Measurements from ENCODE around the gene LGALS12.
"Not testable (repeated sequence)": the region's sequence is repeated elsewhere in the genome, so short reads cannot be mapped to it uniquely, and the experiment has no call there.

LGALS12 gene

DNA sequence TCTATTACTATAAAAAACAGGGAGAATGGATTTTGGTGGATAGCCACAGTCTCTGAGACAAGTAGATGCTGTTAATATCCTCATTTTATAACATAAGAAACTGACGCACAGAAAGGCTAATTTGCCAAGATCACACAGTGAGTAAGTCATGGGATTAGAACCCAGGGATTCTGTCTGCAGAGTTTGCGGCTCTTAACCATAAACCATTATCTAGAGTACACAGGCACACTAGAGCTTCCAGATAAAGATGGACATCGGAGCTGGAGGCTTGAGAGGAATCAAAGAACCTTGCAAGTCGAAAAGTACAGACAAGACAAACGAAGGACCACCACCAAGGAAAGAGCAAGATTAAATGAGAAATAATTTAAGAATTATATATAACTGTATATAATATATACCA lies 11.3 kb downstream of the LGALS12 start:
- Histone ChIP-seq H3K4me1 (ENCODE audit: control insufficient read depth, insufficient read depth, low read length) (no peaks in the 10 kb centered on the region), H3K27me3 (ENCODE audit: control insufficient read depth in 1 of 2, insufficient read depth in 2 of 2, low read length in 2 of 2) (no peaks in the 10 kb centered on the region), H3K9ac (ENCODE audit: low read length in 2 of 2) (no peak overlapping the region), H3K27ac (ENCODE audit: low read length) (no peak overlapping the region), H3K9me3 (ENCODE audit: control insufficient read depth in 2 of 2, low read length in 2 of 2) (no peaks in the 10 kb centered on the region), H3K4me3 (ENCODE audit: low read length in 2 of 2) (no peak overlapping the region), H3K36me3 (ENCODE audit: control insufficient read depth in 2 of 2, insufficient read depth in 2 of 2, low read length in 2 of 2) (no peaks in the 10 kb centered on the region)

- H3K27ac ChIP-seq (ENCODE audit: low read length): no peak overlapping the region
- H3K9ac ChIP-seq (ENCODE audit: low read length in 2 of 2): no peak overlapping the region
- H3K9me3 ChIP-seq (ENCODE audit: control insufficient read depth in 2 of 2, low read length in 2 of 2): no peaks in the 10 kb centered on the region
- no peak overlapping the region for H3K4me3 ChIP-seq (ENCODE audit: low read length in 2 of 2)
- no peaks in the 10 kb centered on the region for H3K4me1 ChIP-seq (ENCODE audit: control insufficient read depth, insufficient read depth, low read length)
- no peaks in the 10 kb centered on the region for H3K27me3 ChIP-seq (ENCODE audit: control insufficient read depth in 1 of 2, insufficient read depth in 2 of 2, low read length in 2 of 2)
- H3K36me3 ChIP-seq (ENCODE audit: control insufficient read depth in 2 of 2, insufficient read depth in 2 of 2, low read length in 2 of 2): no peaks in the 10 kb centered on the region
These were observed 12.7 kb downstream of the LGALS12 start for GRCh38 chr11:63518548-63518947.

GRCh38 chr11:63520606-63521170 lies 14.8 kb downstream of the LGALS12 start:
- Histone ChIP-seq H3K36me3 (ENCODE audit: control insufficient read depth in 2 of 2, insufficient read depth in 2 of 2, low read length in 2 of 2) (no peaks in the 10 kb centered on the region), H3K9me3 (ENCODE audit: control insufficient read depth in 2 of 2, low read length in 2 of 2) (no peaks in the 10 kb centered on the region), H3K4me1 (ENCODE audit: control insufficient read depth, insufficient read depth, low read length) (no peaks in the 10 kb centered on the region), H3K27ac (ENCODE audit: low read length) (no peak overlapping the region), H3K9ac (ENCODE audit: low read length in 2 of 2) (no peak overlapping the region), H3K4me3 (ENCODE audit: low read length in 2 of 2) (no peak overlapping the region), H3K27me3 (ENCODE audit: control insufficient read depth in 1 of 2, insufficient read depth in 2 of 2, low read length in 2 of 2) (no peaks in the 10 kb centered on the region)

GRCh38 chr11:63521896-63522295 lies 16.0 kb downstream of the LGALS12 start:
- Histone ChIP-seq H3K27ac (ENCODE audit: low read length) (no peak overlapping the region), H3K4me3 (ENCODE audit: low read length in 2 of 2) (no peak overlapping the region), H3K4me1 (ENCODE audit: control insufficient read depth, insufficient read depth, low read length) (no peaks in the 10 kb centered on the region), H3K9ac (ENCODE audit: low read length in 2 of 2) (no peak overlapping the region), H3K36me3 (ENCODE audit: control insufficient read depth in 2 of 2, insufficient read depth in 2 of 2, low read length in 2 of 2) (no peaks in the 10 kb centered on the region), H3K27me3 (ENCODE audit: control insufficient read depth in 1 of 2, insufficient read depth in 2 of 2, low read length in 2 of 2) (no peaks in the 10 kb centered on the region), H3K9me3 (ENCODE audit: control insufficient read depth in 2 of 2, low read length in 2 of 2) (no peaks in the 10 kb centered on the region)

GRCh38 chr11:63523151-63523550 lies 17.3 kb downstream of the LGALS12 start:
- Histone ChIP-seq H3K36me3 (ENCODE audit: control insufficient read depth in 2 of 2, insufficient read depth in 2 of 2, low read length in 2 of 2) (no peaks in the 10 kb centered on the region), H3K9ac (ENCODE audit: low read length in 2 of 2) (no peak overlapping the region), H3K27me3 (ENCODE audit: control insufficient read depth in 1 of 2, insufficient read depth in 2 of 2, low read length in 2 of 2) (no peaks in the 10 kb centered on the region), H3K4me3 (ENCODE audit: low read length in 2 of 2) (no peak overlapping the region), H3K27ac (ENCODE audit: low read length) (no peak overlapping the region), H3K4me1 (ENCODE audit: control insufficient read depth, insufficient read depth, low read length) (no peaks in the 10 kb centered on the region), H3K9me3 (ENCODE audit: control insufficient read depth in 2 of 2, low read length in 2 of 2) (no peaks in the 10 kb centered on the region)

DNA sequence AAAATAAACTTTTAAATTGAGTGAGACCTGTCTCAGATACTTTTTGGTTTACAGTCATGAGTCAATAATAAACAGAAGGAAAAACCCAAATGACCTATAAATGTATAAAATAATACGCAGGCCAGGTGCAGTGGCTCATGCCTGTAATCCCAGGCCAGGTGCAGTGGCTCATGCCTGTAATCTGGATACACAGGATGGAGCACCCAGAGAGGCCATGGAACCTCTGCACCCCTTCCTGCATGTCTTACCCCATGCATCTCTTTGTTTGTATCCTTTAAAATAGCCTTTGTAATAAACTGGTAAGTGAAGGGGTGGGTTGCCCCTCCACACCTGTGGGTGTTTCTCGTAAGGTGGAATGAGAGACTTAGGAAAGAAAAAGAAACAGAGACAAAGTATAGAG lies 21.8 kb downstream of the LGALS12 start:
- Histone ChIP-seq H3K9ac (ENCODE audit: low read length in 2 of 2) (no peak overlapping the region), H3K36me3 (ENCODE audit: control insufficient read depth in 2 of 2, insufficient read depth in 2 of 2, low read length in 2 of 2) (no peaks in the 10 kb centered on the region), H3K27me3 (ENCODE audit: control insufficient read depth in 1 of 2, insufficient read depth in 2 of 2, low read length in 2 of 2) (no peaks in the 10 kb centered on the region), H3K4me1 (ENCODE audit: control insufficient read depth, insufficient read depth, low read length) (no peaks in the 10 kb centered on the region), H3K4me3 (ENCODE audit: low read length in 2 of 2) (no peak overlapping the region), H3K9me3 (ENCODE audit: control insufficient read depth in 2 of 2, low read length in 2 of 2) (no peaks in the 10 kb centered on the region), H3K27ac (ENCODE audit: low read length) (no peak overlapping the region)

- H3K27ac ChIP-seq (ENCODE audit: low read length); H3K4me1 ChIP-seq (ENCODE audit: control insufficient read depth, insufficient read depth, low read length); H3K9me3 ChIP-seq (ENCODE audit: control insufficient read depth in 2 of 2, low read length in 2 of 2); H3K27me3 ChIP-seq (ENCODE audit: control insufficient read depth in 1 of 2, insufficient read depth in 2 of 2, low read length in 2 of 2); H3K36me3 ChIP-seq (ENCODE audit: control insufficient read depth in 2 of 2, insufficient read depth in 2 of 2, low read length in 2 of 2); H3K4me3 ChIP-seq (ENCODE audit: low read length in 2 of 2); H3K9ac ChIP-seq (ENCODE audit: low read length in 2 of 2): not testable (repeated sequence)
These were observed 22.3 kb downstream of the LGALS12 start for GRCh38 chr11:63528156-63528555.

DNA sequence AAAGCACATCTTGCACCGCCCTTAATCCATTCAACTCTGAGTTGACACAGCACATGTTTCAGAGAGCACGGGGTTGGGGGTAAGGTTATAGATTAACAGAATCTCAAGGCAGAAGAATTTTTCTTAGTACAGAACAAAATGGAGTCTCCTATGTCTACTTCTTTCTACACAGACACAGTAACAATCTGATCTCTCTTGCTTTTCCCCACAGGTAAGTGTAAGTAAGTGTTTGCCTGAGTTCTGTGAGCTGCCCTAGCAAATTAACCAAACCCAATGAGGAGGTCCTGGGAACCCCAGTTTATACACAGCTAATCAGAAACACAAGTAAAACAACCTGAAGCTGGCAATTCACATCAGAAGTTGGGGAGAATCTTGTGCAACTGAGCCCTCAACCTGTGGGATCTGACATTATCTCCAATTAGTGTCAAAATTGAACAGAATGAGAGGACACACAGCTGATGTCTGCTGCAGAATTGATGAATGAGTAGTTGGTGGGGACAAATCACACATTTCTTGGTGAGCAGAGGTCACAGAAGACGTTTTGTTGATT lies 22.9 kb downstream of the LGALS12 start:
- not testable (repeated sequence) for H3K4me3 ChIP-seq (ENCODE audit: low read length in 2 of 2); H3K27ac ChIP-seq (ENCODE audit: low read length); H3K9me3 ChIP-seq (ENCODE audit: control insufficient read depth in 2 of 2, low read length in 2 of 2); H3K4me1 ChIP-seq (ENCODE audit: control insufficient read depth, insufficient read depth, low read length); H3K27me3 ChIP-seq (ENCODE audit: control insufficient read depth in 1 of 2, insufficient read depth in 2 of 2, low read length in 2 of 2); H3K9ac ChIP-seq (ENCODE audit: low read length in 2 of 2); H3K36me3 ChIP-seq (ENCODE audit: control insufficient read depth in 2 of 2, insufficient read depth in 2 of 2, low read length in 2 of 2)

- not testable (repeated sequence) for H3K9ac ChIP-seq (ENCODE audit: low read length in 2 of 2)
These were observed 23.5 kb downstream of the LGALS12 start for GRCh38 chr11:63529373-63529772.

GRCh38 chr11:63530021-63530420 lies 24.1 kb downstream of the LGALS12 start:
- Histone ChIP-seq H3K27me3 (ENCODE audit: control insufficient read depth in 1 of 2, insufficient read depth in 2 of 2, low read length in 2 of 2) (no peaks in the 10 kb centered on the region), H3K4me1 (ENCODE audit: control insufficient read depth, insufficient read depth, low read length) (peaks cover 3% of the 10 kb centered on the region), H3K9ac (ENCODE audit: low read length in 2 of 2) (no peak overlapping the region), H3K9me3 (ENCODE audit: control insufficient read depth in 2 of 2, low read length in 2 of 2) (no peaks in the 10 kb centered on the region), H3K27ac (ENCODE audit: low read length) (no peak overlapping the region), H3K4me3 (ENCODE audit: low read length in 2 of 2) (no peak overlapping the region), H3K36me3 (ENCODE audit: control insufficient read depth in 2 of 2, insufficient read depth in 2 of 2, low read length in 2 of 2) (no peaks in the 10 kb centered on the region)

More at GRCh38 chr11:63529373-63529772, 23.5 kb downstream of the LGALS12 start:
- H3K4me1 ChIP-seq (ENCODE audit: control insufficient read depth, insufficient read depth, low read length); H3K27ac ChIP-seq (ENCODE audit: low read length); H3K4me3 ChIP-seq (ENCODE audit: low read length in 2 of 2); H3K36me3 ChIP-seq (ENCODE audit: control insufficient read depth in 2 of 2, insufficient read depth in 2 of 2, low read length in 2 of 2); H3K27me3 ChIP-seq (ENCODE audit: control insufficient read depth in 1 of 2, insufficient read depth in 2 of 2, low read length in 2 of 2); H3K9me3 ChIP-seq (ENCODE audit: control insufficient read depth in 2 of 2, low read length in 2 of 2): not testable (repeated sequence)

DNA sequence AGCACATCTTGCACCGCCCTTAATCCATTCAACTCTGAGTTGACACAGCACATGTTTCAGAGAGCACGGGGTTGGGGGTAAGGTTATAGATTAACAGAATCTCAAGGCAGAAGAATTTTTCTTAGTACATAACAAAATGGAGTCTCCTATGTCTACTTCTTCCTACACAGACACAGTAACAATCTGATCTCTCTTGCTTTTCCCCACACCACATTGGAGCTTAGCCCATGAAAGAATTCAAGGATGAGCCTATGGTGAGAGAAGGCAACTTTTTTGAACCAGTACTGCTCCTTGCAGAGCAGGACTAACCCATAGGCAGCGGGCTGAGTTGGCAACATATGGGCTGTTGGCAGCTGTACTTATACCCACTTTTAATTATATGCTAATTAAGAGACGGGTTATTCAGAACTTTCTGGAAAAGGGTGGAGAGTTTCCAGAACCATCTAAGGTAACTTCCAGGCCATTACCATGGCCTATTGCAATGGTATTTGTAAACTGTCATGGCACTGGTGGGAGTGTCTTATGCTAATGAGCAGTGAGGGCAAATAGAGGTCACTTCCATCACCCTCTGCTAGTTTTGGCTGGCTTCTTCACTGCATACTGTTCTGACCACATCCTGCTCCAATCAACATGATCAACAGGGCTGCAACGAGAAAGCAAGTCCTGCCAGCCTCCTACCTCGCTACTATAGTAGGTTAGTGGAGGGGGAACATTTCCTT lies 25.3 kb downstream of the LGALS12 start:
- H3K4me1 ChIP-seq (ENCODE audit: control insufficient read depth, insufficient read depth, low read length); H3K9me3 ChIP-seq (ENCODE audit: control insufficient read depth in 2 of 2, low read length in 2 of 2); H3K27me3 ChIP-seq (ENCODE audit: control insufficient read depth in 1 of 2, insufficient read depth in 2 of 2, low read length in 2 of 2); H3K36me3 ChIP-seq (ENCODE audit: control insufficient read depth in 2 of 2, insufficient read depth in 2 of 2, low read length in 2 of 2); H3K4me3 ChIP-seq (ENCODE audit: low read length in 2 of 2); H3K9ac ChIP-seq (ENCODE audit: low read length in 2 of 2); H3K27ac ChIP-seq (ENCODE audit: low read length): not testable (repeated sequence)
